GM18511 (cell line): ENCODE results near the gene PREPL.
"Not testable (repeated sequence)": the region's sequence is repeated elsewhere in the genome, so short reads cannot be mapped to it uniquely, and the experiment has no call there.

Experiments used
- ATAC-seq: cut with Tn5 transposase; IDR thresholded peaks from one replicate; pipeline ENCODE4 v1.9.1; 2021; ENCODE audit warnings: mild to moderate bottlenecking, moderate library complexity; ENCODE audit not compliant: unreplicated experiment

Gene PREPL

GRCh38 chr2:44361330-44362206 lies at the start of gene PREPL, which contains the start of gene CAMKMT:
PREPL (minus strand) TSS chr2:44361494; CDS start chr2:44346342, 15,152 bp downstream.
CAMKMT (plus strand) TSS chr2:44361947.
- peak; percentile 81 for ATAC-seq

- no peak for ATAC-seq
These were observed 37.1 kb upstream of the PREPL start for GRCh38 chr2:44398243-44398897.

GRCh38 chr2:44397447-44398175 lies 36.3 kb upstream of the PREPL start:
- no peak for ATAC-seq

- no peak for ATAC-seq
These were observed 31.1 kb upstream of the PREPL start for GRCh38 chr2:44392338-44392943.

- ATAC-seq, result no peak
These were observed 28.6 kb upstream of the PREPL start for GRCh38 chr2:44389895-44390294.

- no peak for ATAC-seq
These were observed 27.6 kb upstream of the PREPL start for GRCh38 chr2:44388877-44389276.

GRCh38 chr2:44385226-44385625 lies 23.9 kb upstream of the PREPL start:
- ATAC-seq, result not testable (repeated sequence)

DNA sequence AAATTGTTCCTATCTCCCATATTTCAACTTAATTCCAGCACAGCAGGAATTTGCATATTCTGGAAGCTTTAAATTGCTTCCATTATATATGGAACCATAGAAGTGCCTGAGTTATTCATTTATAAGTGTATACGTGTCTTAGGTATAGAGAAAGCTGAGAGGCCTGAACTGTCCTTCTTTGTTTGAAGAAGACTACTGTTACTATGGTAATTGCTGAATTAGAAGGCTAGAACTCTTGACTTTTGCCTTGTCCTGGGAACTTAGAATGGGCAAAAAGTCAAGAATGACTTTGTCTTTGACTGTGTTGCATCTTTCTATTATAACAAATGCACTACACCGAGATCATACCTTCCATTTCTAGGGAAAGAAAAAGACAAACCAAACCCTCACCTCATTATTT lies 16.2 kb upstream of the PREPL start:
- ATAC-seq, result no peak

DNA sequence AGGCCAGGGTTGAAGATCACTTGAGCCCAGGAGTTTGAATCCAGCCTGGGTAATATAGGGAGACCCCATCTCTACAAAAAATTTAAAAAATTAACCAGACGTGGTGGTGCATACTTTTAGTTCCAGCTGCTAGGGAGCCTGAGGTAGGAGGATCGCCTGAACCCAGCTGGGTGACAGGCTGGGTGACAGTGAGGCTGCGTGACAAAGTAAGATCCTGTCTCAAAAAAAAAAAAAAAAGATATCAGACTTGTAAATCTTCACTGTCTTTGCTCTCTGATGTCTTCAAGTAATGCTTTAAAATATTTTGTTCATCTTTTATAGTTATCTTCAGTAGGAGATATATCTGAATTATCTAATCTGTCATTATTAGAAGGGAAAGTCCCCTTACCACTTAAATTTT lies 11.0 kb upstream of the PREPL start:
- ATAC-seq, result no peak

- ATAC-seq, result no peak
These were observed 10.2 kb upstream of the PREPL start for GRCh38 chr2:44371445-44371844.

DNA sequence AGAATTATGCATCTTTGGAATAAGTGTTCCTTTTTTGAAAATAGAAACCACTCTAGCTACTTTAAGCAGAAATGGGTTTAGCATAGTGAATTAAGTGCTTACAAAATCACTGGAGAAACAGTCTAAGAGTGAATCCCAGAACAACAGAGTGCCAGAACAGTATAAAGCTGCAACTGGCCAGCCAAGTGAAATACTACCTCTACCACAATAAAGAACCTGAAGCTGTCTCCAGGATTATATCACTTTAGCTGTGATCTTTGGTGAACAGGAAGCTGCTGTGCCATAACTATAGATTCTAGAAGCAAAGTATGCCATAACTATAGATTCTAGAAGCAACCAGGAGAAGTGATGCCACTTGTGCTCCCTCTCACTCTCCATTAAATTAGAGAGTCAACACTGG lies 8.1 kb upstream of the PREPL start:
- ATAC-seq, result no peak

DNA sequence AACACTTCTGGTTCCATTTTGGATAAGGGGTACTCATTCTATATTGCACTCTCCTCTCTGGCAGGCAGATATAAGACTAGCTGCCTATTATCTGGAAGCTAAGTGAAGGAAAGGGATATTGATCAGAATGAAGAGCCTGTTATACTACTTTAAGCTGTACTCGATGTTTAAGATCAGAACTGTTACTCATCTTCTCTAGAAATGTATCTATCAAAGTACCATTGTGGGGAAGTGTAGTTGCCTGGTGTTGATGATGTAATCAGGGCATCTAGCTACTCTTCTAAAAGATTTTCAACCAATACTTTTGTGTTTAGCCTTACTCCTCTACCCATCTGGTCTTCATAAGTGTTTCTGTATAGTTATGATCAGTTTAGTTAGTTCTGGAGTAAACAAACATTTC lies 6.3 kb upstream of the PREPL start:
- ATAC-seq, result no peak

- no peak for ATAC-seq
These were observed 3.3 kb upstream of the PREPL start for GRCh38 chr2:44364604-44365003.

DNA sequence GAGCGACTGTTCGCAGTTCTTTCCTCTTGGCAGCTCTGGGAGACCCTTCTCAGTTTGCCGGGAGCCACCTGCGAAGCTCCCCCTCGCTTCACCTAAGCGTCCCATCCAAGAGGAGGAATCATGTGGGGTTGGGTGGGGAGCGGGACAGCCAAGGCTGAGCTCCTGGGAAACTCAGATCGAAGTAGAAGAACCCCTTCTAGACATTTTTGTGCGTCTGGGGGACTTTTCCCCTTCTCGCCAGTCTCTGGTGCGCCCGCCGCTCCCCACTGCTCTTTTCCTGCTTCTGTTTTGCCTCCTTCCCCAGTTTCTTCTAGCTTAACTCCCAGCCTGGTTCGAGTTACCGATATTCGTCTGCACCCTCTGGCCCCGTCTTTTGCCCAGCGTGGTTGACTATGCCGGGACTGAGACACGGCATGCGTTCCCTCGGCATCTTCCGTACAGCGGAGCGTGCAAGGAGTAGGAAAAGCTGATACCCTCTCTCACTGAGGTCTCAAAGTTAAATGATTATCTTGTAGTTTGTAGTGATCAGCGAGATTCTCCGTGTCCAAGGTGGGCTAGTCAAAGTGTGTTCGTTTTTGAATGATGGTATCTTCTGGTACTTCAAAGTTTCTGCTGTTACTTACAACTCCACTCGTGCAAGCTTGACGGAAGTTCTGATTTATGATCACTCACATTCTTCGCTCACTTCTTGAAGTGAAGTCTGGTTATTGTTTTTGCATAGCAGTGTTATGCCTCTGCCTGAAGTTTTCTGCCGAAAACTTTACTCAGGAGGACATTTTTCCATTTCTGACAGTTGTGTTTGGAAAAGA lies 1.1 kb upstream of the PREPL start:
- peak; percentile 22 for ATAC-seq

DNA sequence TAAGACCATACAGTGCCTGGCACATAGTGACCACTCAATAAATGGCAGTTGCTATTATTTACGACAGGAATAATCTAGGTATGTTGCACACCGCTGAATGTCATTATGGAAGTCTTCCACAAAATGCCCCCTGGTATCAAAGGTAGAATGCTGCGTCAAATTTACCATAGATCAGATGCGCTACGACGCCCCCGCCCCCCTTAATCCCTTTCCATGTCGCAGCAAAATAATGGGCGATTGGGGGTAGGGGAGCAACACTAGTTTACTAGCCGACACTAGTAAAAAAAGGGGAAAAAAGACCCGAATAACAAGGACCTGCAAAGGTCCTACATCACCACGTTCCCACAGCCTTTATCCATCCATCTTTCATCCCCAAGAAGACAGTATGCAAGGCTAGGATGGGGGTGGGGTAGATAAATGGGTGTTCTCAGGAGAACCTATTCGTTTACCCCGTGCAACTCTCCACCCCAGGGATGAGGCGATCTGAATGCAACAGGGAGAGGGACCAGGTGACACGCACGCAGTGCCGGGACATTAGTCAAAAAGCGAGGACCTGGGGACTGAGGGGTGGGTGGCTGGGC lies 455 bp downstream of the PREPL start:
- no peak for ATAC-seq

DNA sequence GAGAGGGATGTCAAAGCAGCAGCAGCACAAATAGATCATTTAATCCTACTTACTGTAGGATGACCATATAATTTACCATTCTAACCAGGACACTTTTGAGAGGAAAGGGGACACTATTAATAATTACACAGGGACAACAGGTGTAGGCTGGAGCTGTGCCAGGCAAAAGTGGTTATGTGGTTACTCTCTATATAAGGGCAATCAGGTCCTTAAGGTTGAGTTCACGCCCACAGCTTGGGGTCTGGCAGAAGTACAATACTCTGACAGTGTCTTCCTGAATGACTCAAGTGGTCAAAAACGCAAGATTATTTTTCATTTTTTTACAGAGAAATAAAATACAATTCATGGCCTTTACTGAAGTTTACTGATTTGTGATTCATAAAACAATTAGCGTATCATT lies 2.8 kb downstream of the PREPL start:
- ATAC-seq, result no peak

GRCh38 chr2:44354761-44355160 lies 6.5 kb downstream of the PREPL start:
- ATAC-seq, result no peak

- no peak for ATAC-seq
These were observed 8.8 kb downstream of the PREPL start for GRCh38 chr2:44352510-44352909.

- ATAC-seq, result no peak
These were observed 9.6 kb downstream of the PREPL start for GRCh38 chr2:44351676-44352075.

DNA sequence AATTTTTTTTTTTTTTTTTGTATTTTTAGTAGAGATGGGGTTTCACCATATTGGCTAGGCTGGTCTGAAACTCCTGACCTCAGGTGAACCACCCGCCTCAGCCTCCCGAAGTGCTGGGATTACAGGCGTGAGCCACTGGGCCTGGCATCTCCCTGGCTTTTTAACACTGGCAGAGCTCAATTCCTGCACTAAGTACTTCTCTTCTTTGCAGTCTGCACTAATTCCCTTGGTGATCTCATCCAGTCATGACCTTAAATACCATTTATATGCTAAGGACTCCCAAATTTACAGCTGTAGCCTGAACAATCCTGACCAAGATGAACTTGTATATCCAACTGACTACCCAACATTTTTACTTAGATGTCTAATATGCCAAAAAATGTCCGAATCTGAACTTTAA lies 10.2 kb downstream of the PREPL start:
- ATAC-seq, result no peak
